Hepatocyte (in vitro differentiated cells): ENCODE results near the gene NR2C2AP.

Experiments used
- EZH2 ChIP-seq: fragments of 200-600 bp; sonication (generic); IDR thresholded peaks from 2 replicates; pipeline ENCODE4 v1.6.1; 2016; ENCODE audit warnings: antibody characterized with exemption, mild to moderate bottlenecking, borderline replicate concordance
- TF ChIP-seq, protein P1 (sequence below): fragments of 200-600 bp; sonication (generic); IDR thresholded peaks from 2 replicates; pipeline ENCODE4 v1.5.1; 2016; ENCODE audit warnings: antibody characterized with exemption, mild to moderate bottlenecking; ENCODE audit not compliant: poor library complexity

- no peak for TF ChIP-seq EZH2
- TF ChIP-seq, protein P1, sequence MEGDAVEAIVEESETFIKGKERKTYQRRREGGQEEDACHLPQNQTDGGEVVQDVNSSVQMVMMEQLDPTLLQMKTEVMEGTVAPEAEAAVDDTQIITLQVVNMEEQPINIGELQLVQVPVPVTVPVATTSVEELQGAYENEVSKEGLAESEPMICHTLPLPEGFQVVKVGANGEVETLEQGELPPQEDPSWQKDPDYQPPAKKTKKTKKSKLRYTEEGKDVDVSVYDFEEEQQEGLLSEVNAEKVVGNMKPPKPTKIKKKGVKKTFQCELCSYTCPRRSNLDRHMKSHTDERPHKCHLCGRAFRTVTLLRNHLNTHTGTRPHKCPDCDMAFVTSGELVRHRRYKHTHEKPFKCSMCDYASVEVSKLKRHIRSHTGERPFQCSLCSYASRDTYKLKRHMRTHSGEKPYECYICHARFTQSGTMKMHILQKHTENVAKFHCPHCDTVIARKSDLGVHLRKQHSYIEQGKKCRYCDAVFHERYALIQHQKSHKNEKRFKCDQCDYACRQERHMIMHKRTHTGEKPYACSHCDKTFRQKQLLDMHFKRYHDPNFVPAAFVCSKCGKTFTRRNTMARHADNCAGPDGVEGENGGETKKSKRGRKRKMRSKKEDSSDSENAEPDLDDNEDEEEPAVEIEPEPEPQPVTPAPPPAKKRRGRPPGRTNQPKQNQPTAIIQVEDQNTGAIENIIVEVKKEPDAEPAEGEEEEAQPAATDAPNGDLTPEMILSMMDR, result no peak
Measured at GRCh38 chr19:19217099-19217498, 13.9 kb upstream of the NR2C2AP start.
